Measurements from ENCODE around the gene ZNF672. TPM values are rescaled to one million over a fixed set of nuclear protein-coding genes. Genes with fewer than 3 reads are reported as not detected.
"Not testable (repeated sequence)": the region's sequence is repeated elsewhere in the genome, so short reads cannot be mapped to it uniquely, and the experiment has no call there.

The ZNF672 gene
- total RNA-seq: 28.7 and 33.8 TPM in 2 replicates

DNA sequence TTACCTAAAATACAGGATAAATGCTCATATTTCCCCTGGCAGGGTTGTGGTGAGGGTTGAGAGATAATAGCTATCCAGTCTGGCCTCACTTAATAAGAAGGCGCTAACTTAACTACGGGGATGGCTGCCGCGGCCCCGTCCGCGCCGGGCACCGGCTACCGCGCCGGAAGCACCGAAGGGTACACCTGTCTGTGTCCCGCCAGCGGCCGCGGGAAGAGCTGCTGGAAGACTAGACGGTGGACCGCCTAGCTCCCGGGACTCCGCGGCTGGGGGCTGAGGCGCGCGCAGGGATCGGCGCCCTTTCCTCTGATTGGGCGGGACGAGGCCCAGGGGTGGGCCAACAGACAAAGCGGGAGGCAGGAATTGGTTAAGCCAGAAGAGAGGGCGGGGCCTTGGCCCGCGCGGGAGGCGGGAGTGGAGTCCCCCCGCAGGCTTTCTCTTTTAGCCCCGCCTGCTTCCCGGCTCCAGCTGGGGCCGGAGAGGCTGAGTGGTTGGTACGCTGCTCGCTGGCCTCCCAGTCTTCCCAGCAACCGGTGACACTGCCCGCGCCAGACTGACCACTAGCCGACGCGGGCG is at the start of gene ZNF672:
Gene ZNF672 (plus strand): TSS at position 444 of the 576 bp plus-strand sequence. CDS start 9,051 bp downstream, outside the sequence.
- TF ChIP-seq, protein P1, sequence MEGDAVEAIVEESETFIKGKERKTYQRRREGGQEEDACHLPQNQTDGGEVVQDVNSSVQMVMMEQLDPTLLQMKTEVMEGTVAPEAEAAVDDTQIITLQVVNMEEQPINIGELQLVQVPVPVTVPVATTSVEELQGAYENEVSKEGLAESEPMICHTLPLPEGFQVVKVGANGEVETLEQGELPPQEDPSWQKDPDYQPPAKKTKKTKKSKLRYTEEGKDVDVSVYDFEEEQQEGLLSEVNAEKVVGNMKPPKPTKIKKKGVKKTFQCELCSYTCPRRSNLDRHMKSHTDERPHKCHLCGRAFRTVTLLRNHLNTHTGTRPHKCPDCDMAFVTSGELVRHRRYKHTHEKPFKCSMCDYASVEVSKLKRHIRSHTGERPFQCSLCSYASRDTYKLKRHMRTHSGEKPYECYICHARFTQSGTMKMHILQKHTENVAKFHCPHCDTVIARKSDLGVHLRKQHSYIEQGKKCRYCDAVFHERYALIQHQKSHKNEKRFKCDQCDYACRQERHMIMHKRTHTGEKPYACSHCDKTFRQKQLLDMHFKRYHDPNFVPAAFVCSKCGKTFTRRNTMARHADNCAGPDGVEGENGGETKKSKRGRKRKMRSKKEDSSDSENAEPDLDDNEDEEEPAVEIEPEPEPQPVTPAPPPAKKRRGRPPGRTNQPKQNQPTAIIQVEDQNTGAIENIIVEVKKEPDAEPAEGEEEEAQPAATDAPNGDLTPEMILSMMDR (IDR thresholded peaks at IDR 0.05; ENCODE audit: insufficient read depth, low read length, poor library complexity, severe bottlenecking): no peak
- Histone ChIP-seq H3K36me3 (ENCODE audit: control insufficient read depth, insufficient read depth, low read length) (no peaks in the 10 kb centered on the region), H3K27me3 (ENCODE audit: control insufficient read depth, insufficient read depth, low read length) (no peaks in the 10 kb centered on the region), H3K4me3 (ENCODE audit: low read depth, low read length) (peak within 1 kb of the TSS; percentile 93)
- DNase-seq (ENCODE audit: low read depth): peak; percentile 88

DNA sequence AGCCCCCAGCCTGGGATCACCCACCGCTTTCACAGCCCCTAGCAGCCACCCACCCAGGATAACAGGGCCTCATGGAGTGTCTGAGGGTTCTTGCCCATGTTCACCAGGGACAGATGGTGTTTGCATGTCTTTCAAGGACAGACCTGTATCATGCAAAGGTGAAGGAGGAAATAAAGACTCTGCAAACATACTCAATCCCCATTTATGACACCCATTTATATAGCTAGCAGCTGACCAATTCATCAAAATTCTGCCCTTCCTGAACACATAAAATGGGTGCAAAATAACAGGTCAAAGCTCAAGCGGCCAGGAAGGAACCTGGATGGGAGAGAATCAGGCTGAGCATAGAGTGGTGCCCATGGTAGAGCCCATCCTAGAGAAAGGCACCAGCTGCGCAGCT is 49.7 kb upstream of the ZNF672 start:
- TF ChIP-seq, protein P1 (IDR thresholded peaks at IDR 0.05; ENCODE audit: insufficient read depth, low read length, poor library complexity, severe bottlenecking): no peak
- H3K27me3 ChIP-seq (ENCODE audit: control insufficient read depth, insufficient read depth, low read length): no peaks in the 10 kb centered on the region
- no peak for DNase-seq (ENCODE audit: low read depth)
- no peaks in the 10 kb centered on the region for H3K36me3 ChIP-seq (ENCODE audit: control insufficient read depth, insufficient read depth, low read length)
- H3K4me3 ChIP-seq (ENCODE audit: low read depth, low read length): no peak overlapping the region

DNA sequence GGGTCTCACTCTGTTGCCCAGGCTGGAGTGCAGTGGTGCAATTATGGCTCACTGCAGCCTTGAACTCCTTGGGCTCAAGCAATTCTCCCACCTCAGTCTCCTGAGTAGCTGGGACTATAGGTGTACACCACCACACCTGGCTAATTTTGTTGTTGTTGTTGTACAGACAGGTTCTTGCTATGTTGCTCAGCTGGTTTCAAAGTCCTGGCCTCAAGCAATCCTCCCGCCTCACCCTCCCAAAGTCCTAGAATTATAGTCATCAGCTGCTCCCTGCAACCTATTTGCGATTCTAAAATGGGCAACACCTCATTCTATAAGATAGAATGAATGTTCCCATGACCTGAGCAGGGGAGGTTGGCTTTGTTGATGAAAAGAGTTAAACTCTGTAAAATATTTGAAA is 48.7 kb upstream of the ZNF672 start:
- H3K4me3 ChIP-seq (ENCODE audit: low read depth, low read length); DNase-seq (ENCODE audit: low read depth); H3K27me3 ChIP-seq (ENCODE audit: control insufficient read depth, insufficient read depth, low read length); H3K36me3 ChIP-seq (ENCODE audit: control insufficient read depth, insufficient read depth, low read length): not testable (repeated sequence)

DNA sequence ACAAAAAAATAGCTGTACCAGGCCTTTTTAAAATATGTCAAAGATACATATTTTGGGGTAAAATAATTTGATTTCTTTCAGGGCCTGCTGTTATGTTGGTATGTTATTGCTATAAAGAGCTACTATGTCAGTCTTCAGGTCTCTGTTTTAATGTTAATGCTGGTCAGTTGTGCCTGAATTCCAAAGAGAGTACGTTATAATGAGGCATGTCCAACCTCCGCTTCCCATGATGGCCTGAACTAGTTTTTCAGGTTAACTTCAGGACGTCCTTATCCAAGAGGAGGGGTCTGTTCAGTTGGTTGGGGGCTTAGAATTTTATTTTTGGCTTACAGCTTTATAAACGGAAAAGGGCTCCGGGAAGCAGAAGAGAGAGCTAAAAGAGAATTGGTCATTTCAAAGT is 47.6 kb upstream of the ZNF672 start:
- H3K27me3 ChIP-seq (ENCODE audit: control insufficient read depth, insufficient read depth, low read length): no peaks in the 10 kb centered on the region
- DNase-seq (ENCODE audit: low read depth): no peak
- TF ChIP-seq, protein P1 (IDR thresholded peaks at IDR 0.05; ENCODE audit: insufficient read depth, low read length, poor library complexity, severe bottlenecking): no peak
- no peak overlapping the region for H3K4me3 ChIP-seq (ENCODE audit: low read depth, low read length)
- H3K36me3 ChIP-seq (ENCODE audit: control insufficient read depth, insufficient read depth, low read length): no peaks in the 10 kb centered on the region

DNA sequence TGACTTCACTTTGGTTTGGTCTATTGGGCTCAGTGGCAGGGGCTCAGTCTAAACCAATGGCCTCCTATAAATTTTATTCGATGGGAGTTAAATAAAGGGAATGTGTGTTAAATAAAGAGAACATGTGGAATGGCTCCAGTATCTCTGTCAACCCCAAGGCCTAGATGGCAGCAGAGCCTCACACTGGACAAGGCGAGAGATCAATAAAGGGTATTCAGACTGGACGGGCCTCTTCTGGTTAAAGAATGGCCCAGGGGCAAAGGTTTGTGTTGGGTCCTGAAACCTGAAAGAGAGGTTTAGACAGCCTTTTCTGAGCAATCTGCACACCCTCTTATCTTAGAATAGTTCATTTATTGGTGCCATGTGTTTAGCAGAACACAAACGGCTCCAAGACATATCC is 47.0 kb upstream of the ZNF672 start:
- TF ChIP-seq, protein P1 (IDR thresholded peaks at IDR 0.05; ENCODE audit: insufficient read depth, low read length, poor library complexity, severe bottlenecking): no peak

DNA sequence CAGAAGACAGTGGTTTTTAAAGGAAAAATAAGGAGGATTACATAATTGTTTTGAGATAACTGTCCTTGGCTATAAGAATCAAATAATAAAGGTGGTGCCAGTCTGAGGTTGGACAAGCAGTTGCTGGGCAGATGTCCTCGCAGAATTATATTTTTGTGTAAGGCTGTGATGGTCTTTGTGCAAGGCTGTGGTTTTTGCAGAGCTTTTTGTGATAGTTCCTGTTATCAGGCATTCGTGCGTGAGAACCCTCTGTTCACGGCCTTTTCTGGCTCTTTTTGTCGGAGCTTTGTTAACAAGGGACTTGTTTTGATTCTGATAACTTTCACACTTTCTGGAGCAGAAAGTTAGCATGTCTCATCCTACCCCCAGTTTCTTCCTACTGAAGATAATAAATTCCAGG is 45.7 kb upstream of the ZNF672 start:
- H3K36me3 ChIP-seq (ENCODE audit: control insufficient read depth, insufficient read depth, low read length): no peaks in the 10 kb centered on the region
- TF ChIP-seq, protein P1 (IDR thresholded peaks at IDR 0.05; ENCODE audit: insufficient read depth, low read length, poor library complexity, severe bottlenecking): no peak
- DNase-seq (ENCODE audit: low read depth): no peak
- H3K4me3 ChIP-seq (ENCODE audit: low read depth, low read length): no peak overlapping the region
- H3K27me3 ChIP-seq (ENCODE audit: control insufficient read depth, insufficient read depth, low read length): no peaks in the 10 kb centered on the region

More for the DNA sequence above, 47.0 kb upstream of the ZNF672 start:
- no peak for DNase-seq (ENCODE audit: low read depth)
- Histone ChIP-seq H3K27me3 (ENCODE audit: control insufficient read depth, insufficient read depth, low read length) (no peaks in the 10 kb centered on the region), H3K36me3 (ENCODE audit: control insufficient read depth, insufficient read depth, low read length) (no peaks in the 10 kb centered on the region), H3K4me3 (ENCODE audit: low read depth, low read length) (no peak overlapping the region)
